ENCODE data around the gene CYB5R3. TPM values are rescaled to one million over a fixed set of nuclear protein-coding genes. Genes with fewer than 3 reads are reported as not detected.
"Not testable (repeated sequence)": the region's sequence is repeated elsewhere in the genome, so short reads cannot be mapped to it uniquely, and the experiment has no call there.

CYB5R3 gene
- total RNA-seq, 1 experiment from 2014 or later: 104 TPM

DNA sequence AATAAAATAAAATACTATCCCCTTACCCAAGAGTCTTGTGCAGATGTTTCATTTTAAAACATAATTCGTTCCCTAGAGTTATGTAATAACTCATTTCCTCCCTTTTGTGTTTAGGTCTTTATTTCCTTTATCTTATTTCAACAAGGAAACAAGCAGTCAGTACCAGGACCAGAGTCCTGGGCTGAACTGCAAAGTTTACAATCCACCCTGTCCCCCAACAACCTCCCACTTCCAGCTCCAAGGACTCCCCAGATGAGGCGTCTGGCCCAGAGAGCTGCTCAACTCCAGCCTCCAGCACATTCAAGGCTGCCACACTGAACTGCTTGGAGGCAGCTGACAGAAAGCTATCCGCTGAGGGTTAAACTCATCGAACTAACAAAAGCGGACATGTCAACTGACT is 39.0 kb downstream of the CYB5R3 start:
- Mint-ChIP-seq H3K36me3 (ENCODE audit: insufficient read depth, unreplicated experiment) (peaks cover 65% of the 10 kb centered on the region), H3K9me3 (ENCODE audit: unreplicated experiment) (no peaks in the 10 kb centered on the region), H3K4me3 (ENCODE audit: unreplicated experiment) (no peak overlapping the region), H3K27me3 (ENCODE audit: insufficient read depth, unreplicated experiment) (no peaks in the 10 kb centered on the region), H3K4me1 (ENCODE audit: insufficient read depth, unreplicated experiment) (peaks cover 28% of the 10 kb centered on the region), H3K27ac (ENCODE audit: low read depth, unreplicated experiment) (peak overlapping the region; percentile 57)
- TF ChIP-seq, protein P1, sequence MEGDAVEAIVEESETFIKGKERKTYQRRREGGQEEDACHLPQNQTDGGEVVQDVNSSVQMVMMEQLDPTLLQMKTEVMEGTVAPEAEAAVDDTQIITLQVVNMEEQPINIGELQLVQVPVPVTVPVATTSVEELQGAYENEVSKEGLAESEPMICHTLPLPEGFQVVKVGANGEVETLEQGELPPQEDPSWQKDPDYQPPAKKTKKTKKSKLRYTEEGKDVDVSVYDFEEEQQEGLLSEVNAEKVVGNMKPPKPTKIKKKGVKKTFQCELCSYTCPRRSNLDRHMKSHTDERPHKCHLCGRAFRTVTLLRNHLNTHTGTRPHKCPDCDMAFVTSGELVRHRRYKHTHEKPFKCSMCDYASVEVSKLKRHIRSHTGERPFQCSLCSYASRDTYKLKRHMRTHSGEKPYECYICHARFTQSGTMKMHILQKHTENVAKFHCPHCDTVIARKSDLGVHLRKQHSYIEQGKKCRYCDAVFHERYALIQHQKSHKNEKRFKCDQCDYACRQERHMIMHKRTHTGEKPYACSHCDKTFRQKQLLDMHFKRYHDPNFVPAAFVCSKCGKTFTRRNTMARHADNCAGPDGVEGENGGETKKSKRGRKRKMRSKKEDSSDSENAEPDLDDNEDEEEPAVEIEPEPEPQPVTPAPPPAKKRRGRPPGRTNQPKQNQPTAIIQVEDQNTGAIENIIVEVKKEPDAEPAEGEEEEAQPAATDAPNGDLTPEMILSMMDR (IDR thresholded peaks at IDR 0.05; ENCODE audit: unreplicated experiment): no peak
- ChIA-PET CTCF (interaction anchor here (0.7 kb wide), 1 partner anchor 60 kb away, joined by 3 read pairs; no protein-coding TSS in a partner anchor), POLR2A (interaction anchor here (1.6 kb wide), 1 partner anchor 28 kb away, joined by 5 read pairs; no protein-coding TSS in a partner anchor)
- intact Hi-C loops (cut with micrococcal nuclease): no loop called here
- no peak for DNase-seq (ENCODE audit: unreplicated experiment)
- BruUV-seq (replicated peaks): no TSS peak

DNA sequence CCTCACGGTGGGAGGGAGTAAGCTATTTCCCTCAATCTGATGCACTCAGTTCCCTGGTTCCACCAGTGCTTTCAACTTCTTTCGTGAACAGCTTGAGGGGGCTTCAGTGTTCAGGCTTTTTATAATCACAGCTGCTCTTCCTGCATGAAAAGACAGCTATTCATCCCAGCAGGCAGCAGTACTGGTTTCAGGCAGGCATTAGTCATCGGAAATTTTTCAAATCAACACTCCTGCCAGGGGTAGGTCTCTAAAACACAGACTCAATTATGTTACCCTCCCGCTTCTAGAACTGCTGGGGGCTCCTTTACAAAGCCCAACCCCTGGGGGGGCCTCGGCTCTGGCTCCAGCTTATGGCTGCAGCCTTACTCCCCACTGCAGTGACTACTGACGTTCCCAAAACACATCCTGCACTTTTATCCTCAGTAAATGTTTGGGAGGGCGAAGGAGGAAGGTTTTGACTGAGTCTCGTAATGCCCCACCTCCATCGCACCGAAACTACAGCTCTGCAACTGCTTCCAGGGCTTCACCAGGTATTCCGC is 40.3 kb downstream of the CYB5R3 start:
- BruUV-seq (replicated peaks): no TSS peak
- intact Hi-C loops (cut with micrococcal nuclease): no loop called here
- Mint-ChIP-seq H3K4me1 (ENCODE audit: insufficient read depth, unreplicated experiment) (peaks cover 25% of the 10 kb centered on the region), H3K4me3 (ENCODE audit: unreplicated experiment) (no peak overlapping the region), H3K27me3 (ENCODE audit: insufficient read depth, unreplicated experiment) (no peaks in the 10 kb centered on the region), H3K36me3 (ENCODE audit: insufficient read depth, unreplicated experiment) (peaks cover 58% of the 10 kb centered on the region), H3K27ac (ENCODE audit: low read depth, unreplicated experiment) (peak overlapping the region; percentile 16), H3K9me3 (ENCODE audit: unreplicated experiment) (no peaks in the 10 kb centered on the region)
- CTCF ChIA-PET: interaction anchor here (1.1 to 1.5 kb wide), 2 partner anchors 12 to 211 kb away, joined by 3 to 6 read pairs; no protein-coding TSS in a partner anchor
- TF ChIP-seq, protein P1 (IDR thresholded peaks at IDR 0.05; ENCODE audit: unreplicated experiment): no peak
- DNase-seq (ENCODE audit: unreplicated experiment): peak; percentile 39
- POLR2A ChIA-PET: interaction anchor here (1.0 to 1.6 kb wide), 3 partner anchors 12 to 41 kb away, joined by 3 to 5 read pairs (median 3); no protein-coding TSS in a partner anchor

DNA sequence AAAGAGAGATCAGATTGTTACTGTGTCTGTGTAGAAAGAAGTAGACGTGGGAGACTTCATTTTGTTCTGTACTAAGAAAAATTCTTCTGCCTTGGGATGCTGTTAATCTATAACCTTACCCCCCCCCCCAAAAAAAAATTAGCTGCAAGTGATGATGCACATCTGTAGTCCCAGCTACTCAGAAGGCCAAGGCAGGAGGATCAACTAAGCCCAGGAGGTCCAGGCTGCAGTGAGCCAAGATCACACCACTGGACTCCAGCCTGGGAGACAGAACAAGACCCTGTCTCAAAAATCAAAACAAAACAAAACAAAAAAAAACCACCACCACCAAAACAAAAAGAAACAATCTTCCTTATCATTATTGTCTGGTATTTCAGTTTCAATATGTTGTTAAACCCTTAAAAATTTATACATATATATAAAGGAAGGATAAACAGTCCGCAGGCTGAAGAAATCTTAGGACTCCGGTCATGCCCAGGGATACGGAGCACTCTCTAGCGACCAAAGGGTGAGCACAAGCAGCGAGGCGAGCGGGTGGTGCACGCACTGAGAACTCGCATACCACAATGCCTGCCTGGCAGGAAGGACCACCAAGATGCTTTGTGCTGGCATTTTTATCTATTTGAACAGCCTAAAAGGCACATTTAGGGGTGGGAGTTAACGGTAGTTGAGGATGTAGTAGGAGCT is 40.9 kb downstream of the CYB5R3 start:
- no peak overlapping the region for H3K27ac Mint-ChIP-seq (ENCODE audit: low read depth, unreplicated experiment)
- H3K9me3 Mint-ChIP-seq (ENCODE audit: unreplicated experiment): no peaks in the 10 kb centered on the region
- CTCF ChIA-PET: interaction anchor here (1.1 to 1.5 kb wide), 2 partner anchors 13 to 212 kb away, joined by 3 to 6 read pairs; no protein-coding TSS in a partner anchor
- peaks cover 62% of the 10 kb centered on the region for H3K36me3 Mint-ChIP-seq (ENCODE audit: insufficient read depth, unreplicated experiment)
- DNase-seq (ENCODE audit: unreplicated experiment): no peak
- H3K27me3 Mint-ChIP-seq (ENCODE audit: insufficient read depth, unreplicated experiment): no peaks in the 10 kb centered on the region
- no TSS peak for BruUV-seq (replicated peaks)
- H3K4me1 Mint-ChIP-seq (ENCODE audit: insufficient read depth, unreplicated experiment): peaks cover 25% of the 10 kb centered on the region
- POLR2A ChIA-PET: interaction anchor here (0.6 to 1.2 kb wide), 4 partner anchors 13 to 507 kb away, joined by 3 read pairs; no protein-coding TSS in a partner anchor
- intact Hi-C loops (cut with micrococcal nuclease): no loop called here
- TF ChIP-seq, protein P1 (IDR thresholded peaks at IDR 0.05; ENCODE audit: unreplicated experiment): no peak
- H3K4me3 Mint-ChIP-seq (ENCODE audit: unreplicated experiment): no peak overlapping the region

DNA sequence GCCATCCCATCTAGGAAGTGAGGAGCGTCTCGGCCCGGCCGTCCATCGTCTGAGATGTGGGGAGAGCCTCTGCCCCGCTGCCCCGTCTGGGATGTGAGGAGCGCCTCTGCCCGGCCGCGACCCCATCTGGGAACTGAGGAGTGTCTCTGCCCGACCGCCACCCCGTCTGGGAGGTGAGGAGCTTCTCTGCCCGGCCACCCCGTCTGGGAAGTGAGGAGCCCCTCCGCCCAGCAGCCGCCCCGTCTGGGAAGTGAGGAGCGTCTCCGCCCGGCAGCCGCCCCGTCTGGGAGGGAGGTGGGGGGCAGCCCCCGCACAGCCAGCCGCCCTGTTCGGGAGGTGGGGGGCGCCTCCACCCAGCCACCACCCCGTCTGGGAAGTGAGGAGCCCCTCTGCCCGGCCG is 41.6 kb downstream of the CYB5R3 start:
- ChIA-PET CTCF (interaction anchor here (1.5 kb wide), 1 partner anchor 14 kb away, joined by 6 read pairs; no protein-coding TSS in a partner anchor), POLR2A (interaction anchor here (0.6 to 1.2 kb wide), 2 partner anchors 13 to 507 kb away, joined by 3 read pairs; no protein-coding TSS in a partner anchor)
- BruUV-seq (replicated peaks); H3K4me3 Mint-ChIP-seq (ENCODE audit: unreplicated experiment); H3K9me3 Mint-ChIP-seq (ENCODE audit: unreplicated experiment); DNase-seq (ENCODE audit: unreplicated experiment); intact Hi-C loops (cut with micrococcal nuclease); H3K27me3 Mint-ChIP-seq (ENCODE audit: insufficient read depth, unreplicated experiment); H3K27ac Mint-ChIP-seq (ENCODE audit: low read depth, unreplicated experiment): not testable (repeated sequence)
- peaks cover 65% of the 10 kb centered on the region for H3K36me3 Mint-ChIP-seq (ENCODE audit: insufficient read depth, unreplicated experiment)
- peaks cover 18% of the 10 kb centered on the region for H3K4me1 Mint-ChIP-seq (ENCODE audit: insufficient read depth, unreplicated experiment)

Measured in MCF 10A (cell line).